Endodermal cell (in vitro differentiated cells): ENCODE measurements around the gene ILRUN. TPM values are rescaled to one million over a fixed set of nuclear protein-coding genes. Genes with fewer than 3 reads are reported as not detected.
A peak's percentile ranks its signal among the peaks of the same experiment; 100 is the strongest.

Experiments
- DNase-seq: peaks from one replicate; pipeline ENCODE4 v3.0.0-alpha.2; 2017
- H3K27ac ChIP-seq: 2 replicates; pipeline ENCODE4 v1.5.1; 2013; ENCODE audit warnings: mild to moderate bottlenecking, low read depth, low read length, moderate library complexity
- H3K27me3 ChIP-seq: 2 replicates; pipeline ENCODE4 v1.6.1; 2013; ENCODE audit warnings: mild to moderate bottlenecking, low read length, moderate library complexity; ENCODE audit not compliant: insufficient read depth, control insufficient read depth, poor library complexity, severe bottlenecking
- H3K36me3 ChIP-seq: 2 replicates; pipeline ENCODE4 v1.7.0; 2013; ENCODE audit warnings: mild to moderate bottlenecking, low read length, moderate library complexity; ENCODE audit not compliant: control insufficient read depth, insufficient read depth
- H3K4me1 ChIP-seq: one replicate; pipeline ENCODE4 v1.7.0; 2013; ENCODE audit warnings: low read length; ENCODE audit not compliant: control insufficient read depth, insufficient read depth
- H3K4me3 ChIP-seq: 2 replicates; pipeline ENCODE4 v1.5.1; 2013; ENCODE audit warnings: mild to moderate bottlenecking, low read length, moderate library complexity
- H3K9ac ChIP-seq: 2 replicates; pipeline ENCODE4 v1.6.1; 2013; ENCODE audit warnings: mild to moderate bottlenecking, low read length, moderate library complexity; ENCODE audit not compliant: poor library complexity, severe bottlenecking; ENCODE audit errors: extremely low read depth
- H3K9me3 ChIP-seq: 2 replicates; pipeline ENCODE4 v1.6.1; 2013; ENCODE audit warnings: mild to moderate bottlenecking, low read length, moderate library complexity; ENCODE audit not compliant: control insufficient read depth
- H3K27ac Mint-ChIP-seq: 2 replicates; pipeline ENCODE4 v1.8.0; 2020; ENCODE audit warnings: mixed read lengths
- H3K27me3 Mint-ChIP-seq: 2 replicates; pipeline ENCODE4 v1.8.0; 2021; ENCODE audit warnings: mild to moderate bottlenecking, mixed read lengths; ENCODE audit not compliant: insufficient read depth
- H3K36me3 Mint-ChIP-seq: 2 replicates; pipeline ENCODE4 v1.8.0; 2020; ENCODE audit warnings: low read depth, mixed read lengths
- H3K4me1 Mint-ChIP-seq: 2 replicates; pipeline ENCODE4 v1.8.0; 2020; ENCODE audit warnings: mixed read lengths
- H3K4me3 Mint-ChIP-seq: 2 replicates; pipeline ENCODE4 v1.8.0; 2020; ENCODE audit warnings: mild to moderate bottlenecking, moderate library complexity, mixed read lengths
- H3K9me3 Mint-ChIP-seq: 2 replicates; pipeline ENCODE4 v1.8.0; 2020; ENCODE audit warnings: mild to moderate bottlenecking, mixed read lengths
- WGBS, 2 experiments: methylation state at CpG; one replicate each; pipeline versions ENCODE4 v1.1.5 to v1.1.7; 2013; ENCODE audit warnings: missing lambda C conversion rate in 2 of 2, mixed read lengths in 1 of 2; ENCODE audit not compliant: insufficient coverage in 1 of 2, insufficient read length in 1 of 2; 5-methylcytosine and 5-hydroxymethylcytosine counted together
- total RNA-seq, 2 donors: library from RNA; stranded (reverse); fragmentation: NEBNext Ultra II Directional in 1 of 2; extraction: Animal tissue kit (Norgen Biotek cat#: 25700) in 1 of 2; gene quantifications; 2 replicates in 1 of 2; 3 replicates in 1 of 2; pipeline ENCODE4 v1.2.1, GENCODE V29; 2021
- TF ChIP-seq, protein P1 (sequence below): fragments of 200-600 bp; sonication (generic); conservative IDR thresholded peaks from 2 replicates; pipeline ENCODE4 v1.5.0; 2021; ENCODE audit warnings: antibody characterized with exemption, mild to moderate bottlenecking

The ILRUN gene
- total RNA-seq, 2 donors from 2014 or later = 73.0 to 90.5 TPM

DNA sequence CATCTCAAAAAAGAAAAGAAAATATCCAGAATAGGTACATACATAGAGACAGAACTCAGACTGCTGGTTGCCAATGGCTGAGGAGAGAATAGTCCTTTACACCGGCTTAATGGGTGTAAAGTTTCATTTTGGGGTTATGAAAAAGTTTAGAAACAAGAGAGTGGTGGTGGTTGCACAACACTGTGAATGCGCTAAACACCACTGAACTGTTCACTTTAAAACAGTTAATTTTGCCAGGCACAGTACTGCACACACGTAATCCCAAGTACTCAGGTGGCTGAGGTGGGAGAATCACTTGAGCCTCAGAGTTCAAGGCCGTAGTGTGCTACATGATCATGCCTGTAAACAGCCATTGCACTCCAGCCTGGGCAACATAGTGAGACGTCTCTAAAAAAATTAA lies 7.6 kb downstream of the ILRUN start:
- Histone ChIP-seq H3K36me3 (peaks cover 5% of the 10 kb centered on the region), H3K4me1 (no peaks in the 10 kb centered on the region), H3K27ac (no peak overlapping the region), H3K4me3 (no peak overlapping the region), H3K9ac (no peak overlapping the region), H3K9me3 (no peaks in the 10 kb centered on the region), H3K27me3 (no peaks in the 10 kb centered on the region)
- WGBS, 2 experiments = 93 to 95% methylated on average over 3 to 4 of the region's 5 CpGs
- H3K27ac Mint-ChIP-seq = peak overlapping the region; percentile 44
- no peaks in the 10 kb centered on the region for H3K27me3 Mint-ChIP-seq
- no peak overlapping the region for H3K4me3 Mint-ChIP-seq
- no peaks in the 10 kb centered on the region for H3K9me3 Mint-ChIP-seq
- TF ChIP-seq, protein P1, sequence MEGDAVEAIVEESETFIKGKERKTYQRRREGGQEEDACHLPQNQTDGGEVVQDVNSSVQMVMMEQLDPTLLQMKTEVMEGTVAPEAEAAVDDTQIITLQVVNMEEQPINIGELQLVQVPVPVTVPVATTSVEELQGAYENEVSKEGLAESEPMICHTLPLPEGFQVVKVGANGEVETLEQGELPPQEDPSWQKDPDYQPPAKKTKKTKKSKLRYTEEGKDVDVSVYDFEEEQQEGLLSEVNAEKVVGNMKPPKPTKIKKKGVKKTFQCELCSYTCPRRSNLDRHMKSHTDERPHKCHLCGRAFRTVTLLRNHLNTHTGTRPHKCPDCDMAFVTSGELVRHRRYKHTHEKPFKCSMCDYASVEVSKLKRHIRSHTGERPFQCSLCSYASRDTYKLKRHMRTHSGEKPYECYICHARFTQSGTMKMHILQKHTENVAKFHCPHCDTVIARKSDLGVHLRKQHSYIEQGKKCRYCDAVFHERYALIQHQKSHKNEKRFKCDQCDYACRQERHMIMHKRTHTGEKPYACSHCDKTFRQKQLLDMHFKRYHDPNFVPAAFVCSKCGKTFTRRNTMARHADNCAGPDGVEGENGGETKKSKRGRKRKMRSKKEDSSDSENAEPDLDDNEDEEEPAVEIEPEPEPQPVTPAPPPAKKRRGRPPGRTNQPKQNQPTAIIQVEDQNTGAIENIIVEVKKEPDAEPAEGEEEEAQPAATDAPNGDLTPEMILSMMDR = no peak
- DNase-seq = no peak
- peaks cover 20% of the 10 kb centered on the region for H3K36me3 Mint-ChIP-seq
- H3K4me1 Mint-ChIP-seq = peaks cover 9% of the 10 kb centered on the region

DNA sequence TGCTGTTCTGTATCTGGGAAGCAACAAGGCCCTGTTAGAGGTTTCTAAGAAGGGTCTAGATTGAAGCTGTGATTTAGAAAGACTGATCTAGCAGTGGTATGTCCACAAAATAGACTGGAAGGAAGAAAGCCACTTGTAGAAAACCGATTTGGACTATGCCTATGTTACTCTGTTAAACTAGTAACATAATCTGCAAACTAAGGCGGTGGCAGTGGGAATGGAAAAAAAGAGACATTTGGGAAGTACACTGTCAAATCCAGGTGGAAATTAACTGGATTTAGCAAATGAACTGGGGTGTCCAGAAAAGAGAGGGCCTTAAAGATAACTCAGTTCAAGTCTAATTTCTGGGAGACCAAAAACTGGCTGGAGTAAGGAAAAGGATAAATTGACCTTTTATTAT lies 11.6 kb downstream of the ILRUN start:
- Histone ChIP-seq H3K27me3 (no peaks in the 10 kb centered on the region), H3K4me3 (no peak overlapping the region), H3K27ac (no peak overlapping the region), H3K9ac (no peak overlapping the region), H3K9me3 (no peaks in the 10 kb centered on the region), H3K4me1 (no peaks in the 10 kb centered on the region), H3K36me3 (peaks cover 5% of the 10 kb centered on the region)
- Mint-ChIP-seq H3K4me3 (no peak overlapping the region), H3K9me3 (no peaks in the 10 kb centered on the region), H3K27me3 (no peaks in the 10 kb centered on the region), H3K27ac (no peak overlapping the region), H3K4me1 (peaks cover 9% of the 10 kb centered on the region), H3K36me3 (peaks cover 22% of the 10 kb centered on the region)
- WGBS, 2 experiments = 88 to 92% methylated on average over 2 of the region's 2 CpGs
- TF ChIP-seq, protein P1 = no peak
- DNase-seq = no peak

DNA sequence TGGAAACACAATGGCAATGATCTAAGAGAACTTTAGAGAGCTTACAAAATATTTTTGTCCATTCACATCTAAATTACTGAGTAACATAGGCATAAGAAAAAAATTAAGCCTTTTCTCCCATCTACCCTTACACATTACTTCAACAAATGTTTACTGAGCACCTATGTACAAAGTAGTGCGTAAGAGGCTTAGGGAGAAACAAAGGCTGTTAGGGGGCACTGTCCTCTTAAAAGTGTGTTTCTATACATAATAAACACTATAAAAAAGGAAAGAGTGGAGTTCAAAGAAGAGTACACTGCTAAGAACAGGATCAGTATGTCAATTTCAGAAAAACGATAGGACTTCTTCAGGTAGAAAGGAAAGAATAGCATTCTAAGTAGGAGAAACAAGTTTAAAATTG lies 12.2 kb downstream of the ILRUN start:
- Histone ChIP-seq H3K4me1 (no peaks in the 10 kb centered on the region), H3K36me3 (peaks cover 5% of the 10 kb centered on the region), H3K27ac (no peak overlapping the region), H3K9me3 (no peaks in the 10 kb centered on the region), H3K9ac (no peak overlapping the region), H3K27me3 (no peaks in the 10 kb centered on the region), H3K4me3 (no peak overlapping the region)
- no peak for DNase-seq
- Mint-ChIP-seq H3K4me3 (no peak overlapping the region), H3K4me1 (peaks cover 9% of the 10 kb centered on the region), H3K27me3 (no peaks in the 10 kb centered on the region), H3K9me3 (no peaks in the 10 kb centered on the region), H3K36me3 (peaks cover 22% of the 10 kb centered on the region), H3K27ac (no peak overlapping the region)
- WGBS, 2 experiments = 77 to 78% methylated on average over 1 of the region's 2 CpGs
- TF ChIP-seq, protein P1 = peak; percentile 18
